NCI-H146 treated with DMSO at 0.1 percent for 48 hours (cell line): ENCODE data around the gene DAPK1.

Source experiments
- DNase-seq: peaks from one replicate; lab custom pipeline; 2025; ENCODE audit not compliant: unreplicated experiment; lab: John Stamatoyannopoulos, UW

DAPK1 gene

DNA sequence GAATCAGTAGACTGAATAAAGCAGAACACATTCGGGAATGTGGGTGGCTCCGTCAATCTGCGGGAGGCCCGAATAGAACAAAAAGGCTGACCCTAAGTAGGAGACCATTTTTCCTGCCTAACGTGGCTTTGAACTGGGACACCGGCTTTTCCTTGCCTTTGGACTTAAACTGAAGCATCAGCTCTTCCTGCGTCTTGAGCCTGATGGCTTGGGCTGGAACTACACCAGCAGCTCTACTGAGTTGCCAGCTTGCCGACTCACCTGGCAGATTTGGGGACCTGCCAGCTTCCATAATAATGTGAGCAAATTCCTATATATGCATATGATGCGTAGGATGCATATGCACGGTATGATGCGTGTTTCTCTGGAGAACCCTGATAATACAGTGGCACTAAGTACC, 111.3 kb downstream of the DAPK1 start:
- no peak for DNase-seq

DNA sequence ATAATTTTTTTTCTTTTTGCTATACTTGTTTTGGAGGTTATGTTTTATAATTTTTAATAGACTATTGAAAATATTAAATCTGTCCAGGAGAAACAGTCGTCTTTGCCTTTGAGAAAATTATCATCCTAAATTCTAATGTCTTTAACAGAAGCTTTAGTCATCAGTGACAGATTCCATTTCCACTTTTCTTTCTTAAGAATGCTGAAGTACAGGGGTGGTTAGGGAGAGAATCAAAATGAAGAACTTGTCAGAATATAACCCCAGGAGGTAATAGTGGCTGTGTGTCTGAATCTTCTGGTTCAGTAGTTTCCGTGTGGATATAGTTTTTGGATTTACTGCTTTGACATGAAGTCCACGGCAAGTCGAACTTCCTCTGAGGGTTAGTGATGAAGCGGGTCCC, 111.8 kb downstream of the DAPK1 start:
- DNase-seq, result no peak

DNA sequence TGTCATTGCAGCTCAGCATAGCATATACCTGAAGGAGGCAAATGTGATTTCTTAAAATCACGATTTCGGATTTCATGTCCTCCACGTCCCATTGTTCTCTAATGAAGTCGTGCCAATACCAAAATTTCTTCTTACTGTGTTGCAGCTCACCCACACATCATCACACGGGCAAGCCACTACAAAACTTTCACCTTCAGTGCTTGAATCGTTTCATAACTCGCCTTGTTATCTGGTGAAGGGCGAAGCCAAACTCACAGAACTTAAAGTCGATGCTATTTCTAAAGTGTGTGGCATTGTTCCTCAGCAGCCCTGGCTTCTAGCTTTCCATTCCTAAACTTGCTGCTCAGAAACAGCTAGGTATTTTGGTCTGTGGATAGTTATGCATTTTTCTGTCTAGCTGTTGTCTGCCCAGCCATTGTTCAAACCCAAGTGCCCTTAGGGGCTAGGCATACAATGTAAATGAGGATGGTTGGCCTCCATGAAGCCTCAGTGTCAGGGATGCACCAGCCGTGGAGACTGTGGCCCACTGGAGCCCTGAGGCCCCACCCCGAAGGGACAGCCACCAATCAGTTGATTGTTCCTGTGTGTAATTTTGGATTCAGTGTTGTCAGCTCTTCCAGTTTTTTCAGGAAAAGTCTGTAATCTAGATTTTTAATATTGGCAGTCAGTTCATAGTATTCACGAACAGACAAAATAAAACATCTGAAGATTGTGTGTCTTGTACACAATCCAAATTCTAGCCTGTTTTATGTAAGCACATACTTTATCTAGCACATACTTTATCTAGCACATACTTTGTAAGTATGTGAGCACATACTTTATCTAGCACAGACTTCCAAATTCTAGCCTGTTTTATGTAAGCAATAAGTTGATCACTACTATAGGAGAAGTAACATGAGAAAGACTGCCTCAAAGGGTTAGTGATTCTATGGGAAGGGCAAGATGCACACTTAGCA, 112.8 kb downstream of the DAPK1 start:
- DNase-seq, result no peak

DNA sequence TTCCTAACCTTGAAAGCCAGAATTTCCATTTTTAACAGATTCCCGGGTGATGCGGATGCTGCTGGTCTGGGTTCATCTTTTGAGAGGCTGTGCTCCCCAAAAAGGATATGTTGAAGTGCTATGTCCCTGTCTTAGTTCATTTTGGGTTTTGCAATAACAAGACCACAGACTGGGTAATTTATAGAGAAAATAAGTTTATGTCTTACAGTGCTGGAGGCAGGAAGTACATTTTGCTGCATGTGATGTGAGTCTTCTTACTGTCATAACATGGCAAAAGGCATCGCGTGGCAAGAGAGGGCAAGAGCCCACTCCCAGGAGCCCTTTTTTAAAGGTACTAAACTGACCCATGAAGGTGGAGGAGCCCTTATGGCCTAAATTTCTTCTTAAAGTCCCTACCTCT, 114.1 kb downstream of the DAPK1 start:
- DNase-seq, result no peak

DNA sequence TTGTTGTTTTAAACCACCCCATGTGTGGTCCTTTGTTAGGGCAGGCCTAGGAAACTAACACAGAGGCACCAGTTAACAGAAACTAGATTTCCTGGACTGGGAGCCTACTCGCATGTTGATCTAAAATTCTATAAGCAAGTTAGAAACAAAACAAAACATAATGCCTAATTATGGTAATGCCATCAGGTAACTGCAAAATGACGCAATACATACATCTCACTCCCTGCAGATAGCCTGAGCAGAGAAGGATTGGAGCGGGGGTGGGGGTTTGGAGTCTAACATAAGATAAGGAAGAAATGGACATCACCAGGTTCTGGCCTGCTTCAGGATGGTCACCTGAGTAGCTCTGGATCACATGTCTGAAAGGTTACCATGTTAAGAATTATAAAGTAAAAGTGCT, 114.9 kb downstream of the DAPK1 start:
- no peak for DNase-seq

DNA sequence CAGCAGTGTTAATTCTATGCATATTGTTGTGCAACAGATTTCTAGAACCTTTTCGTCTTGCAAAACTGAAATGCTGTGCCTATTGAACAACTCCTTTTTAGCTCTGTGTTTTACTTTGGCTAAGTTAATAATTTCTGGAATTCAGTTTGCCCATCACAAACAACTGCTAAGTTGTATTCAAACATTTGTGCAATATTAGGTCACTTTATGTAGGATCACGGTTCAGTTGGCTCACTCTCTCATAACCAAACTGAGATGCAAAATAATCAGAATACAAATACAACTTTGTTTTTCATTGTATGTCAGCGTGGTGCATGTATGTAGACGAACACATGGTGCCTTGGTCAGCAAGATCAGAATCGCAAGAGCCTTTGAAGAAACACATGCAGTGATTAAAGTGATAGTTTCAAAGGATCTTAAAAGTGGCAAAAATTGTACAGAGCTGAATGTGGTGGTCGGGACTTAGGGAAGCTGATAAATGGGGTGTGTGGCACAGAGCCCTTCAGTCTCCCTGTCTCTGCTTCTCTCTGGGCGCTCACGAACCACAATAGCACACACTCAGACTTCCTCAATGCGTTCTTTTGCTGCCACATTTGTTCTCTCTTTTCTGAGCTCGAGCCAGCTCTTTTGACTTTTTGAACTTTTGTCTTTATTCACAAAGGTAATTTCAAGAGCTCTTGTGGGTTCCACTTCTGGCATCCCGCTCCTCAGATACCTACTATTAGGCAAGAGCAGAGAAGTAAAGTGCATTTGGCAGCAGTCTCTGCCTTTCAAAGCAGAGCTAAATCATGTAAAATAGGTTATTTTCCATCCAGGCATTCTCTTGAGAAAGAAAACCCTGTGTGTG, 115.8 kb downstream of the DAPK1 start:
- no peak for DNase-seq

DNA sequence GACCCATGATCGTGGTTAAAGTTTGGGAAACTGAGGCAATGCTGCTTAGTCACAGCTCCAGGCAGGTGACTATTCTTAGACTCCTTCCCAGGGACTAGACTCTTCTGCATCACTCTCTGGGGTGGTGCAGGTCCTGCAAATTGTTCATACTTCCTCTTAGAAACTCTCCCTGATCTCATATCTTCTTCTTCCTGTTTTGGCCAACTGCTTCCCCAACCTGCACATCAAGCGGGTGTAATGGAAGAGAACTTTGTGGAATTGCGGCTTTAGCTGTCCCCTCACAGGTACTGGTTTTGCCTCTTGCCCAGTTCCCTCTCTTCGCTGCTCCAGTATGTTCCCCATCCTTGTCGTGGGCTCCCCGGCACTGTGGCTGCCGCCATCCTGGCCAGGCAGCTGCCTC, 116.7 kb downstream of the DAPK1 start:
- DNase-seq, result no peak

DNA sequence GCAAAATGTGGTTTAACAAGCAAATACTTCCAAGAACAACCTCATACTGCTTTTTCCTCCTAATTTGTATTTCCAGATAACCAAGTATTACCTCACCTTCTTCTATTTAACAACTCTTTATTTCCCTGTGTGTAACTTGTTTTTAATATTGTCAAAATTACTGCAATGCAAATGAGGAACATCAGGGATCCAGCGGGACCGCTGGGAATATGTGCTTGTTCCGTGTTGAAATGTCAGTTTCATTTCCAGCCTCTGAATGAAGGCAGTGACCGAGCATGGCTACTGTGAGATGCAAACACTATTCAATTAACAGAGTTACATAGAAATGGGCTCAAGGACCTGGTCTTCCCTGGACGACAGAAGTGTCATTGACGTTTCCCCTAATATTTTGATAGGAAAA, 117.5 kb downstream of the DAPK1 start:
- no peak for DNase-seq

DNA sequence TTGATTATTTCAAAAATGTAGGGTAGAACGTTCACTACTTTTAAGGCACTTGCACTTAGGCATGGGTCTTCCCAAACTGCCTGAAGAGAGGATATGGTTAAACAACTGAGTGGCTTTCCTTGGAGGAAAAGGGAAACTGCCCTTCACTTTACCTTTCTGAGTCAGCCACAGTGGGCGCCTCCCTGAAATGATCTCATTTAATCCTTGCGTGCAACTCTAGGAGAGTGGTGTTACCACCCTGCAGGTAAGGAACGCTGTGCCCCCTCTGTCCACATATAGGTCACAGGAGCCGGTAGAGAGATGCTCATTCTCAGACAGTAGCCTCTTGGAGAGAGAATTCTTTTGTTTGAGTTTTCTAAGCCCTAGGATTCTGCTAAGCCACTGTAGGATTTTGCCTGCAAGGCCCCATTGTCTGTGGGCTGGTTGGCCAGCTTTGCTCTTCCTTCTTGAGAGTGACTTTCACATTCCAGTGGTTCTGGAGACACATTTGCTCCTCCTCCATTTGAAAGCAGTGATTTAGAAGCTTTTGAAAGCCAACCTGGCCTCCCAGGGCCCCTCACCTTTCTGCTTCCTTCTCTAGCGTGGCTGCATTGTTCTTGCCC, 118.0 kb downstream of the DAPK1 start:
- no peak for DNase-seq

DNA sequence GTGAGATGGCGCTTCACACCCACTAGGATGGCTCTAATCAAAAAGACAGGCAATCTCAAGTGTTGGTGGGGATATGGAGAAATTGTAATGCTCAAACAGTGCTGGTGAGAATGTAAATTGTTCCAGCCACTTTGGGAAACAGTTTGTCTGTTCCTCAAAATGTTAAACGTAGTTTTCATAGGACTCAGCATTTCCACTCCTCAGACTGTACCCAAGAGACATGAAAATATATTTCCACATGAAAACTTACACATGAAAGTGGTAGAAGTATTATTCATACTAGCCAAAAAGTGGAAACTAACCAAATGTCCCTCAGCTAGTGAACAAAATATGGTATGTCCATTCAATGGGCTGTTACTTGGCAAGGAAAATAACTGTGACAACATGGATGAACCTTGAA, 120.6 kb downstream of the DAPK1 start:
- no peak for DNase-seq

DNA sequence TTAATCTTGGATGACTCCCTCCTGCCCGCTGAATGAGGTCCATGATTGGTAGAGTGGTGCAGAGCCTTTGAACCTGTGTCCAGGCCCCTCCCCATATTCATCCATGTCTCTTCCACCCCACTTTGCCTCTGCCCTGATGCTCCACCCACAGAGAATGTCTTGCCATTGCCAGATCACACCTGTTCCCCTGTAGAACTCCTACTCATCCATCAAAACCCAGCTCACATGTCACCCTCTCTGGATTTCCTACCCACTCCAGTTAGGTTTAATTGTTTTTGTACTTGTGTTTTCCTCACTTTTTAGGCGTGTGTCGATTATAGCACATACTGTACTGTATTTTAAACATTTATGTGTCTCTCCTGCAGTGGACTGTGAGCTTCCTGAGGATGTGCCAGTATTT, 121.3 kb downstream of the DAPK1 start:
- DNase-seq, result no peak

DNA sequence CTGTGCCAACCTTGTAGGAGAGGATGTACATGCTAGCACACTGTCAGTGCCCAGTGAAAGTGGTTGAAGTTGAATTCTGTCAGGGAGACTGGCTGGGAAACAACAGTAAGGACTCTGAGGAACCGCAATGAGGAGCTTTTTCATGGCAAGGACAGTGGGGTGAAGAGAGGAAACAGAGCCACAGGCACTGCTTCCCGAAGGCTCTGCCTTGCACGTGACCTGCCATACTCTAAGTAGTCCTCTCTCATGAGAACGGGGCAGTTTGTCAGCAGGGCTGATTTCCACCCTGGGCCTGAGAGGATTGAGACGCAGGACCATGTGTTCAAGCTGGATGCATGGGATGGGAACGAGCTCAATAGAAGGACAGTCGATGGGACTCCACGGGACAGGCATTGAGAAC, 121.7 kb downstream of the DAPK1 start:
- DNase-seq, result no peak

DNA sequence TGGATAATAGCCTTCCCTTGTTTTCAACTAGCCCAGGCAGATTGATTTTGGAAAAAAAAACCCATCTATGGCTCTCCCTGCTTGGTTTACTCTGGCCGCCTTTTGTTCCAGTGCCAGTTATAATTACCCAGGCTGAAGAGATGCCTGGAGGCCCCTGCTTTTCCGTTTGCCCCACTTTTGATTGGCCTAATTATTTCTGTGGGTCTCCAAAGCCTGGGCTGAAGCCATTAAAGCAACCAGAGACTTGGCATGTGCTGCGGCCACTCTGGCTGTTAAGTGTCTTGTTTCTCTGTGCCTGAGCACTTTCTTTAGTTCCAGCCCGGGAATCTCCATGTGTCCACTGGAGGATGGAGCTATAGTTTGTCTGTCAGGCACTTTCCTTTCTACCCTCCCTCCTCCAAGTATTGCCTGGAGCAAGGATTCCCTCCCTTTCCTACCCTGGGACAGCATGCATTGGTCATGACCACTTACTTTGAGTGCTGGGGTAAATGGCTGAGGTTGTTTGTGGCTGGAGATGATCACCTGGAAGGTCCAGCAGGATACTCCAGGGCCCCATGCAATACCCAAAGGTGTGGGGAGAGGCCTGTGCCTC, 123.2 kb downstream of the DAPK1 start:
- no peak for DNase-seq

DNA sequence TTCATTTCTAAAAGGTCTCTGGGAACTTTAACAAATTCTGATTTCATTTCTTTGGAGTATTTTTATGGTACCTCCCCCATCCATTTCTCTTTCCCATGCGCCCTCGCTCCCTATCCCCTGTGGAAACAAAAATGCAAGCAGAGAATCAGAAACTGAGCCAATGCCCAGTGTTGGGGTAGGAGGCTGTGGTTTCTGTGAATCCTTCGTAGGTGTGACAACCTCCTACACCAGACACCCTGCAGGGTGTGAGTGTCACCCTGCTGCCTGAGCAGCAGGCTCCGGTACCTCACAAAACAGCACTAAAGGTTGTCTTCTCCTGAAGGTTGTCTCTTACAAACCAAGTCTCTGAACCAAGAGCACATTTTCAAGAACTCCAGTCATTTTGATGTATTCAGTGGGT, 124.4 kb downstream of the DAPK1 start:
- no peak for DNase-seq

DNA sequence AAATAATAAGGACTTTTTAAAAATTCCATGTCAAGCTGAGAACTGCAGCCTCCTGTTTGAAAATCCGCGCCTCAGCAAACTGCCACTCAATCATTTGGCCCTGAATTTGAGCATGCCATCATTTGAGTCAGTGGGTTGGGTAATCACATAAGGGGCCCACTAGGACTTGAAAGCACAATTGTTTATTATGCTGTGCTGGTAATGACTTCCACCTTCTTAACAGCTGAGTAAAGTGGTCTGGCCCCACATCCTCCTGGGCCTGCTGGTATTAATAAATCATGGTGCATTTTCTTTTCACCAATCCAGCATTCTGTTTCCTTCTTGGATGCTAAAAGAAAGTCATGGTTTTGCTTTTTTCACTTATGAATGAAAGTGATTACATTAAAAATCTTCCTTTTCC, 125.3 kb downstream of the DAPK1 start:
- no peak for DNase-seq

DNA sequence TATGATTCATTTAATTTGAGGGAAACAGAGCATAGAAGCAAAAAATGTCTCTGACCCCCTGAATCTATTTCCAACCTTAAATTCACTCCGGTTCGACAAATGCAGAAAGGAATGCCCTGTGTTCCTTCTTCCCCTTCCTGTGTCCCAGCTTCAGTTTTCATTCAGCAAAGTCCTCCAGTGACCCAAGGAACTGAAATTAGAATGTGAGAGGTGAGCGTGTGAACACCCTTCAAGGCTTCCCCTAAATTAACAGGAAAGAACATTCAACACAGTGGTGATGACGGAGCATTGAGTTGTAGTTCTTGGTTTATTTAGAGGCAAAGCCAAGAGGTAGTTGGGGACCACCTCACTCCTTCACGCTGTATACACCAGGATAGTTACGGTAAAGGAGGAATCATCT, 130.7 kb downstream of the DAPK1 start:
- DNase-seq, result no peak

DNA sequence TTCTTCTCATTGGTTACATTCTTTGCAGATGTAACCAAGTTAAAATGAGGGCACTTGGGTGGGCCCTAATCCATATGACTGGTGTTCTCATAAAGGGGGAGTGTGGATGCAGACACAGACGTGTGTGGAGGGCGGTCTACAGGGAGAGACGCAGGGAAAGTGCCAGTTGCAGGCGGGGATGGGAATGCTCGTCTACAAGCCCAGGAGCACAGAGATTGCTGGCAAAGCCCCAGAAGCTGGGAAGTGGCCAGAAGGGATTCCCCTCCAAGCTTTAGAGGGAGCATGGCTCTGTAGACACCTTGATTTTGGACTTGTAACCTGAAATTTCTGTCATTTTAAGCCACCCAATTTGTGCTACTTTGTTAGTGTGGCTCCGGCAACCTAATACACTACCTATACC, 131.4 kb downstream of the DAPK1 start:
- DNase-seq, result no peak

DNA sequence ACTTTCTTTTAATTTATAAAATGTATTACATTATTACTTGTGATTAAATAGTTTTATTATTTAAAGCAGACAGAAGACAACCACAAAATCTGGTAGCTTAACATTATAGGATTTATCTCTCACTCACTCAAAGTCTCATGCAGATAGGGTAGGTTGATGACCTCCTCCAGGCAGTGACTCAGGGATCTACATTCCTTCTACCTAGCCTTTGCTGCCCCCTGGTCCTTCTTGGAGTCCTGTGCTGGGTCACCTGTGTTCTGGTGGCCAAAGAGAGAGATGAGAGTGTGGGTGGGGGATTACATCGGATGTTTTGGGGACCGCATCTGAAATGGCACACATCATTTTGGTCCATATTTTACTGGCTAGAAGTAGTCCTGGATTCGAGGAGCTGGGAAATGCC, 132.6 kb downstream of the DAPK1 start:
- no peak for DNase-seq

DNA sequence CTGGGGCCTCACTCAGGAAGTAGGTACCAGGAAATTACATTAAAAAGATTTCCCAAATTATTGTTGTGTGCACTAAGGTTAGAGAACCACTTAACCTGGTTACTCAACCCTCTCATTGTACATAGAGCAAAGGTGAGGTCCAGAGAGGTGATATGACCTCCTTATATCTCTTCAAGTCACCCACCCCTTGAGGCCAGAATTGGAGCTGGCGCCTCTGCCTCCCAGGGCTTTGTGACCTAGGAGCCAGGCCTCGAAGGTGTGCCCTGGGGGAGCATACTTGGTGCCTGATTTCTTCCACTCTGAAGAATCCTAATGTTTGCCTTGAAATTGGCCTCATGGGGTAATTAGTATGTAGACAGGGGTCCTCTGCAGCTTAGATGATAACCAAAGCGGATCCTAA, 133.2 kb downstream of the DAPK1 start:
- no peak for DNase-seq

DNA sequence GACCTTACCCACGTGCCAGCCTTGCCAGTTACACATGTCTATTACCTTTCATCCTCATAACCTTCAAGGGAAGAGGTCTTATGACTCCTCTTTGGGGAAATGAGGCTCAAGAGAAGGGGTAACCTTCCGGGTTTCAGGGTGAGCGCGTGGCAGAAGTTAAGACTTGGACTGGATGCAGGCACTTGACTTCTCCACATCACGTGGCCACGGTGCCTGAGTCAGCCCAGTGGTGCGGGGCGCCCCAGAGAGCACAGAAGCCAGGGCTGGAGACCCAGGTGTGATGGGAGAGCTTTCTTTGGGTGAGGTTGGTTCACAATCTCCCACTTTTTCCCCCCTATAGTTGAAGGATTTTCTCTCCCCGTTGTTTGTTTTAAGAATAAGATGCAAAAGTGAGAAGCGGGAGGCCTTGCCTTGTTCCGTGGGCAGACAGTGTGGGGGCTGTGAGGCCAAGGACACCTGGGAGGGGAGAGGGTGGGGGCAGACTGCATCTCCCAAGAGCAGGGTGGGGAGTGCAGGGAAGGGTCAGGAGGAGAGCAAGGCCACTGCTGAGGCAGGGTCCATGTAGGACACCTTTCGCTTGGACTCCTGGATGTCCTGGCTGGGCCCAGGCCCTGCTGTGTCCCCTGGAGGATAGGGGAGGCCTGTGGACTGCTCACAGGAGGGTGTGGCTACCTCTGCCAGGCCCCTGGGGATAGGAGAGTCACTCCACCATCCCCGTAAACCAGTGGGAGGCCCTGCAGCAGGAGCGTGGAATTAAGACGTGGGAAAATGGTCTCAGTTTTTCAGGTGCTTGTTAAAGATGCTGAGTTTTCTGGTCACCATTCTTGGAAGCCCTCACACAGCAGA, 138.2 kb downstream of the DAPK1 start:
- DNase-seq, result no peak

DNA sequence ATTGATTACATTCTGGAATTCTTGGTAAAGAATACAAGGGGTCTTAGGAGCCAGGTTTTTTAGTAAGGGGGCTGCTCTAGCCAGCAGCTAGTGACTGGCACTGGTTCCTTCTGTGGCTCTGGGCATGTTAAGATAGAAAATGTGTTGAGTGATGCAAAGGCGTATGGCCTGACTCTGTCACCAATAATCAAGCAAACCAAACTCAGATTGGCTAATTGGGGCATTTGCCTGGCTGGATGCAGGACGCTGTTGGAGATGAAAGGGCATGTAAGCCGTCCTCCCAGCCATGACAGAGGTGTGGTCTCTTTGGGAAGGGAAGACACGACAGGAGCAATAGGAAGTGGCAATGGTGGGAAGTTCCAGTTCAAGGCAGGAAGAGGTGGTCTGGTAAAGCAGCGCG, 140.6 kb downstream of the DAPK1 start:
- DNase-seq, result no peak
